ENCODE results near the gene IQCN. TPM values are rescaled to one million over a fixed set of nuclear protein-coding genes. Genes with fewer than 3 reads are reported as not detected.

The IQCN gene
- total and polyA plus RNA-seq, 10 of the 15 experiments (the other 5 are each of a cell fraction or from before 2014, with no cell fraction given): 0.01 to 0.54 (median 0.23) TPM; not detected in 3

- WGBS (ENCODE audit: insufficient coverage, insufficient replicate concordance, low lambda C conversion rate, missing lambda C conversion rate): 66% methylated on average over 4 of the region's 4 CpGs
- RAD21 ChIA-PET (ENCODE audit: unreplicated experiment): interaction anchor here (0.9 kb wide), 1 partner anchor 31 kb away, joined by 3 read pairs; no protein-coding TSS in a partner anchor
- no peaks in the 10 kb centered on the region; a peak in 1 of 4 replicates for H3K27me3 ChIP-seq (replicated peaks in 1 of 2; ENCODE audit: control insufficient read depth in 2 of 2, insufficient read depth in 2 of 2, low read length in 1 of 2)
- no peak overlapping the region for H3K27ac ChIP-seq (ENCODE audit: control insufficient read depth, insufficient read depth)
- H2AFZ ChIP-seq (ENCODE audit: control insufficient read depth, low read depth, low read length): no peak overlapping the region
- no peak for ATAC-seq
- H3K36me3 ChIP-seq (ENCODE audit: control insufficient read depth in 2 of 2, insufficient read depth in 2 of 2, low read length in 1 of 2): no peaks in the 10 kb centered on the region
- H3K4me3 ChIP-seq: no peak overlapping the region
- H4K20me1 ChIP-seq (ENCODE audit: control insufficient read depth, insufficient read depth): no peaks in the 10 kb centered on the region
- no TSS peak for BruUV-seq (replicated peaks)
- H3K9me3 ChIP-seq (replicated peaks; ENCODE audit: control insufficient read depth, insufficient read depth, low read length): no peaks in the 10 kb centered on the region; the same call in 2 of the 3 replicates
- CTCF ChIA-PET: interaction anchor here (2.0 kb wide), 1 partner anchor 17 kb away, joined by 8 read pairs; no protein-coding TSS in a partner anchor
- no peak overlapping the region for H3K4me2 ChIP-seq (ENCODE audit: control insufficient read depth, insufficient read depth)
- in situ Hi-C loops (cut with MboI): no loop called here
- intact Hi-C loops (cut with micrococcal nuclease; ENCODE audit: unreplicated experiment): no loop called here
- TF ChIP-seq STAT3 (IDR thresholded peaks at IDR 0.05; ENCODE audit: low read depth, low read length) (no peak), ESRRA (IDR thresholded peaks at IDR 0.05; ENCODE audit: low read length) (no peak), ZBTB40 (IDR thresholded peaks at IDR 0.05; ENCODE audit: borderline replicate concordance) (no peak), SIN3A (IDR thresholded peaks at IDR 0.05; ENCODE audit: low read depth, low read length) (no peak), MYB (IDR thresholded peaks at IDR 0.05; ENCODE audit: borderline replicate concordance, low read depth, low read length) (no peak), RUNX3 (IDR thresholded peaks at IDR 0.05; ENCODE audit: low read length) (no peak), REST (IDR thresholded peaks at IDR 0.05; ENCODE audit: low read depth, low read length) (no peak), PBX3 (IDR thresholded peaks at IDR 0.05; ENCODE audit: insufficient replicate concordance, low read depth, low read length) (no peak), EED (IDR thresholded peaks at IDR 0.05; ENCODE audit: low read depth) (no peak)
- peaks cover 4% of the 10 kb centered on the region for H3K4me1 ChIP-seq (ENCODE audit: control insufficient read depth, insufficient read depth, low read length)
- no peak overlapping the region for H3K9ac ChIP-seq (ENCODE audit: control insufficient read depth, insufficient read depth, low read length)
- H3K79me2 ChIP-seq (ENCODE audit: control insufficient read depth, insufficient read depth, low read length): peaks cover 2% of the 10 kb centered on the region
- SMC1A ChIA-PET (ENCODE audit: uncharacterized antibody, unreplicated experiment): no interaction called here
- POLR2A ChIA-PET: interaction anchor here (2.1 kb wide), 1 partner anchor 16 kb away, joined by 9 read pairs; the partner anchor contains the start of gene JUND
- DNase-seq (ENCODE audit: low read depth, low spot score): no peak
- FAIRE-seq: no peak
Measured at GRCh38 chr19:18297308-18297707, 23.1 kb upstream of the IQCN start.
